Smooth muscle cell (in vitro differentiated cells): Measurements from ENCODE around the gene CPLANE2. TPM values are rescaled to one million over a fixed set of nuclear protein-coding genes. Genes with fewer than 3 reads are reported as not detected.

Source experiments
- DNase-seq: peaks from one replicate; lab custom pipeline; 2025; ENCODE audit not compliant: unreplicated experiment; lab: John Stamatoyannopoulos, UW
- H2AFZ ChIP-seq: fragments of 200-600 bp; sonication (generic); 2 replicates; pipeline ENCODE4 v1.6.0; 2016; ENCODE audit warnings: antibody characterized with exemption, low read depth, mild to moderate bottlenecking
- H3F3A ChIP-seq: fragments of 200-600 bp; sonication (generic); 2 replicates; pipeline ENCODE4 v1.6.0; 2017; ENCODE audit warnings: antibody characterized with exemption, low read depth
- H3K27ac ChIP-seq: fragments of 200-600 bp; sonication (generic); 2 replicates; pipeline ENCODE4 v1.5.1; 2016; ENCODE audit warnings: low read depth, mild to moderate bottlenecking
- H3K27me3 ChIP-seq: fragments of 200-600 bp; sonication (generic); 2 replicates; pipeline ENCODE4 v1.6.1; 2016; ENCODE audit warnings: low read depth, mild to moderate bottlenecking
- H3K36me3 ChIP-seq: fragments of 200-600 bp; sonication (generic); 2 replicates; pipeline ENCODE4 v1.5.1; 2016; ENCODE audit warnings: low read depth
- H3K4me1 ChIP-seq: fragments of 200-600 bp; sonication (generic); 2 replicates; pipeline ENCODE4 v1.5.1; 2016; ENCODE audit warnings: low read depth
- H3K4me2 ChIP-seq: fragments of 200-600 bp; sonication (generic); 2 replicates; pipeline ENCODE4 v1.6.0; 2016; ENCODE audit warnings: mild to moderate bottlenecking
- H3K4me3 ChIP-seq: fragments of 200-600 bp; sonication (generic); 2 replicates; pipeline ENCODE4 v1.5.1; 2016; ENCODE audit warnings: mild to moderate bottlenecking
- H3K79me2 ChIP-seq: fragments of 200-600 bp; sonication (generic); 2 replicates; pipeline ENCODE4 v1.6.0; 2016; ENCODE audit warnings: low read depth, mild to moderate bottlenecking
- H3K9ac ChIP-seq: fragments of 200-600 bp; sonication (generic); 2 replicates; pipeline ENCODE4 v1.6.0; 2016; ENCODE audit warnings: low read depth
- H3K9me3 ChIP-seq: fragments of 200-600 bp; sonication (generic); replicated peaks from 2 replicates; pipeline ENCODE4 v1.5.1; 2016; ENCODE audit warnings: low read depth
- H4K20me1 ChIP-seq: fragments of 200-600 bp; sonication (generic); 2 replicates; pipeline ENCODE4 v1.6.0; 2016; ENCODE audit warnings: low read depth
- CTCF ChIP-seq: fragments of 200-600 bp; sonication (generic); IDR thresholded peaks from 2 replicates; pipeline ENCODE4 v1.5.1; 2017; ENCODE audit warnings: borderline replicate concordance, mild to moderate bottlenecking, antibody characterized with exemption; ENCODE audit not compliant: insufficient read depth, poor library complexity, severe bottlenecking
- WGBS: methylation state at CpG from one replicate; pipeline ENCODE4 v1.1.7; 2016; ENCODE audit warnings: low lambda C conversion rate; 5-methylcytosine and 5-hydroxymethylcytosine counted together
- polyA plus RNA-seq: library from polyadenylated mRNA; unstranded; fragments of >200 nt; fragmentation: Nextera tagmentation; extraction: Ambion mirVana; gene quantifications from 2 replicates; pipeline ENCODE4 v1.2.1, GENCODE V29; 2016
- total RNA-seq: library from RNA; depleted of rRNA; stranded (reverse); fragments of >200 nt; gene quantifications from 2 replicates; pipeline ENCODE4 v1.2.3, GENCODE V29; 2014

The CPLANE2 gene
- total and polyA plus RNA-seq, 2 experiments from 2014 or later = 2.2 to 2.5 TPM

DNA sequence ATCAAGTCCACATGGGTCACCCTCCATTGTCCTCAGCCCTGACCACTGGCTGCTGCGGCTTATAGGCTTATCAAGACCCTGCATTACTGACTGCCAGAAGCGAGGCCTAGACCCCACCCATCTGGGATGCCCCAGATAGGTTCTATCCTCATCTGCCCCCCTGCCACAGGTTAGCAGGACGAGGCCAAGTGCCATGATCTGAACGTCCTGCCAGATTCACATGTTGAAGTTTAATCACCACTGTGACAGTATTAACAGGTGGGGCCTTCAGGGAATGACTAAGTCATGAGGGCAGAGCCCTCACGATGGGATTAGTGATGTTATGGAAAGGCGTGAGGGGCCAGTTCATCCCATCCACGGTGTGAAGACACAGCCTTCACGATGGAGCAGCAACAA is 6.2 kb upstream of the CPLANE2 start:
- Histone ChIP-seq H3K79me2 (no peaks in the 10 kb centered on the region), H3K4me1 (peaks cover 4% of the 10 kb centered on the region), H4K20me1 (peaks cover 13% of the 10 kb centered on the region), H3K4me3 (no peak overlapping the region), H3K9ac (no peak overlapping the region), H3K4me2 (no peak overlapping the region), H3K27me3 (no peaks in the 10 kb centered on the region), H2AFZ (no peak overlapping the region), H3K9me3 (no peaks in the 10 kb centered on the region), H3K27ac (no peak overlapping the region), H3F3A (peaks cover 8% of the 10 kb centered on the region), H3K36me3 (no peaks in the 10 kb centered on the region)
- no peak for DNase-seq
- 88% methylated on average over 8 of the region's 8 CpGs for WGBS
- no peak for TF ChIP-seq CTCF

DNA sequence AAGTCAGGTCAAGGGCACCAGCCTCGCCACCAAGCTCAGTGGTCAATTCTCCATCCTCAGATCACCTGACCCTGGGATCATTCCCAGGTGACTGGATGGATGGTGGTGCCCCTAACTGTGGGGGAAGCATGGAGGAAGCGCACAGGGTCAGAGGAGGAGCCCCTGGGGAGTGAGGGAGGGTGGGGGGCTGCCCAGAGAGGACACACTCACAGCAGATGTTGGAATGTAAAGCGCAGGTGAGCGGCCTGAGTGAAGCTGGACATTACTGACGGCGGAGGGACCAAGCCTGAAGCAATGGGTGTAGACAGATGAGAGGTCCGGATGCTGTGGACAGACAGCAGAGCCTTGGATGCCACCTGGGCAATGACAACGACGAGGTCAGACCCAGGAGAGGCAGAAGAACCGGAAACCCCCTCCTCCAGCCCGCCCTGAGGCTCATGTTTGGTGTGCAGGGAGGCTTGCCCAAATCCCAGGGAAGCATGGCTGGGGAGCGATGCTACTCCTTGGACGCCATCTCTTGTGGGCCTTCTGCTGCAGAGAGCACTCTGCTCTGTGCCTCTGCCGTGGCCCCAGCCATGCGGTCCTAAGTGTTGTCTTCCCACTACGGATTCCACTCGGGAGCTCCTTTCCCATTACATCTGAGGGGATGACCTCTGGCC is 5.7 kb upstream of the CPLANE2 start:
- TF ChIP-seq CTCF = no peak
- H3F3A ChIP-seq = peaks cover 3% of the 10 kb centered on the region
- peaks cover 4% of the 10 kb centered on the region for H3K4me1 ChIP-seq
- no peak overlapping the region for H3K4me2 ChIP-seq
- H3K79me2 ChIP-seq = no peaks in the 10 kb centered on the region
- no peak overlapping the region for H3K27ac ChIP-seq
- H4K20me1 ChIP-seq = peaks cover 7% of the 10 kb centered on the region
- no peak overlapping the region for H3K9ac ChIP-seq
- no peaks in the 10 kb centered on the region for H3K9me3 ChIP-seq
- no peaks in the 10 kb centered on the region for H3K27me3 ChIP-seq
- 94% methylated on average over 17 of the region's 17 CpGs for WGBS
- DNase-seq = no peak
- H3K36me3 ChIP-seq = no peaks in the 10 kb centered on the region
- no peak overlapping the region for H3K4me3 ChIP-seq
- no peak overlapping the region for H2AFZ ChIP-seq

DNA sequence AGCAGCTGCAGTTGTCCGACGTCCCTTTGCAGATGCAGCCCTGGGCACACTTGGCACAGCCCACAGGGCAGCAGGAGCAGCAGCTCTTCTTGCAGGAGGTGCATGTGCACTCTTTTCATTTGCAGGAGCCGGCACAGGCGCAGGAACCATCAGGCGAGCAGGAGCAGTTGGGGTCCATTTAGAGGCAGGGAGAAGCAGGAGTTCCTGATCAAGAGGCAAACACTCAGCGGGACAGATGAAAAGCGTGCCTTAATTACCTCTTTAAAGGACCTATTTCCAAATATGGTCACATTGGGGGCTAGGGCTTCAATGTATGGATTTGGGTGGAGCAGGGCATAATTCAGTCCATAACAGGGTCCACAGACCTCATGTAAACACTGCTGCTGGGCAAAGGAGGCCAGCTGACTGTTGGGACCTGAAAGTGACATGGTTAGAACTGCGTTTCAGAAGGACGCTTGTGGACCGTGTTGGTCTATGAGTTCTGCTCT is 4.3 kb upstream of the CPLANE2 start:
- Histone ChIP-seq H3K9ac (no peak overlapping the region), H3K4me1 (peaks cover 9% of the 10 kb centered on the region), H2AFZ (no peak overlapping the region), H3K4me3 (no peak overlapping the region), H3K27ac (no peak overlapping the region), H3K27me3 (no peaks in the 10 kb centered on the region), H4K20me1 (no peaks in the 10 kb centered on the region), H3K79me2 (no peaks in the 10 kb centered on the region), H3F3A (no peaks in the 10 kb centered on the region), H3K36me3 (no peaks in the 10 kb centered on the region), H3K9me3 (no peaks in the 10 kb centered on the region), H3K4me2 (no peak overlapping the region)
- 87% methylated on average over 10 of the region's 10 CpGs for WGBS
- no peak for TF ChIP-seq CTCF
- DNase-seq = no peak

DNA sequence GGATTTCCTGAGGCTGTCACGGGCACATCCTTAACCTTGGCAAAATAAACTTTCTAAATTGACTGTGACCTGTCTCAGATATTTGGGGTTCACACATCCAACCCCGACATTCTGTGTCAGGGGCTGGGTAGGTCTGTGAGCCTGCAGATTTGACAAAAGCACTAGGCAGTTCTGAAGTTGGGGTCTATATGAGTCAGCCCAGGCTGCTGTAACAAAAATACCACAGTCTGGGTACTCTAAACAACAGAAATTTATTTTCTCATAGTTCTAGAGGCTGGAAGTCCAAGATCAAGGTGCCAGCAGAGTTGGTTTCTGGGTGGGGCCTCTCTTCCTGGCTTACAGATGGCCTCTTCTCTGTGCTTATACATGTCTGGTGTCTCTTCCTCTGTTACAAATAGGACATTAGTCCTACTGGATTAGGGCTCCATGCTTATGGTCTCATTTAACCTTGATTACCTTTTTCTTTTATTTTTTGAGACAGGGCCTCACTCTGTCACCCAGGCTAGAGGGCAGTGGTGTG is 3.0 kb upstream of the CPLANE2 start:
- Histone ChIP-seq H2AFZ (no peak overlapping the region), H3K4me2 (no peak overlapping the region), H3K4me1 (peaks cover 9% of the 10 kb centered on the region), H3K27me3 (no peaks in the 10 kb centered on the region), H3K9ac (no peak overlapping the region), H3K79me2 (no peaks in the 10 kb centered on the region), H3K4me3 (no peak overlapping the region), H4K20me1 (no peaks in the 10 kb centered on the region), H3K9me3 (no peaks in the 10 kb centered on the region), H3K36me3 (no peaks in the 10 kb centered on the region), H3K27ac (no peak overlapping the region), H3F3A (peaks cover 6% of the 10 kb centered on the region)
- no peak for DNase-seq
- no peak for TF ChIP-seq CTCF
- 85% methylated on average over 2 of the region's 2 CpGs for WGBS
